Right atrium auricular region (tissue), 2 donors: ENCODE data around the gene TEKT1. TPM values are rescaled to one million over a fixed set of nuclear protein-coding genes. Genes with fewer than 3 reads are reported as not detected.

Experiments used
- DNase-seq: peaks from one replicate; pipeline ENCODE4 v3.0.0-alpha.2; 2019; ENCODE audit warnings: low spot score
- H3K27ac ChIP-seq, 2 donors: fragments of 200-600 bp; sonication (generic); 1 replicate in 1 of 2; 2 replicates in 1 of 2; pipeline ENCODE4 v1.5.1; 2016 to 2019
- H3K27me3 ChIP-seq, 2 donors: fragments of 200-600 bp; sonication (generic); one replicate each; pipeline versions ENCODE4 v1.5.1 to v1.6.0; 2017 to 2019
- H3K36me3 ChIP-seq: fragments of 200-600 bp; sonication (generic); one replicate; pipeline ENCODE4 v1.5.1; 2016
- H3K4me1 ChIP-seq, 2 donors: fragments of 200-600 bp; sonication (generic); one replicate each; pipeline versions ENCODE4 v1.5.1 to v1.6.0; 2017 to 2019
- H3K4me3 ChIP-seq, 2 donors: fragments of 200-600 bp; sonication (generic); 1 replicate in 1 of 2; 2 replicates in 1 of 2; pipeline ENCODE4 v1.5.1; 2017 to 2019; ENCODE audit warnings: mild to moderate bottlenecking in 1 of 2, moderate library complexity in 1 of 2
- H3K9me3 ChIP-seq, 2 donors: fragments of 200-600 bp; sonication (generic); one replicate each; pipeline ENCODE4 v1.5.1; 2019
- CTCF ChIP-seq, 2 donors: fragments of 200-600 bp; sonication (generic); IDR thresholded peaks; one replicate each; pipeline ENCODE4 v1.5.1; 2019; ENCODE audit warnings: antibody characterized with exemption in 2 of 2
- total RNA-seq, 2 donors: library from RNA; depleted of rRNA; stranded (reverse); fragments of >200 nt; gene quantifications; one replicate each; pipeline ENCODE4 v1.1.0, GENCODE V29; 2016

Gene TEKT1
- total RNA-seq, 2 donors from 2014 or later, result not detected

- no peak overlapping the region for H3K27ac ChIP-seq
- no peaks in the 10 kb centered on the region for H3K4me1 ChIP-seq
- no peaks in the 10 kb centered on the region for H3K9me3 ChIP-seq
- no peaks in the 10 kb centered on the region for H3K36me3 ChIP-seq
- no peak for DNase-seq
- H3K4me3 ChIP-seq, result no peak overlapping the region
- no peaks in the 10 kb centered on the region for H3K27me3 ChIP-seq
- no peak for TF ChIP-seq CTCF (IDR thresholded peaks at IDR 0.05)
Observed at GRCh38 chr17:6793748-6794493, 37.6 kb downstream of the TEKT1 start.

- Histone ChIP-seq H3K36me3 (no peaks in the 10 kb centered on the region), H3K27me3 (no peaks in the 10 kb centered on the region), H3K4me1 (no peaks in the 10 kb centered on the region), H3K27ac (no peak overlapping the region), H3K4me3 (no peak overlapping the region), H3K9me3 (peaks cover 0 to 15% of the 10 kb centered on the region in 2 donors)
- no peak for DNase-seq
- no peak for TF ChIP-seq CTCF (IDR thresholded peaks at IDR 0.05)
Observed at GRCh38 chr17:6789146-6789545, 42.4 kb downstream of the TEKT1 start.

GRCh38 chr17:6787081-6787693 is 44.3 kb downstream of the TEKT1 start:
- H3K4me3 ChIP-seq, result no peak overlapping the region
- H3K27ac ChIP-seq, result no peak overlapping the region
- TF ChIP-seq CTCF (IDR thresholded peaks at IDR 0.05), result no peak
- DNase-seq, result no peak
- H3K27me3 ChIP-seq, result no peaks in the 10 kb centered on the region
- H3K36me3 ChIP-seq, result no peaks in the 10 kb centered on the region
- H3K9me3 ChIP-seq, result peaks cover 0 to 15% of the 10 kb centered on the region in 2 donors
- H3K4me1 ChIP-seq, result no peaks in the 10 kb centered on the region

DNA sequence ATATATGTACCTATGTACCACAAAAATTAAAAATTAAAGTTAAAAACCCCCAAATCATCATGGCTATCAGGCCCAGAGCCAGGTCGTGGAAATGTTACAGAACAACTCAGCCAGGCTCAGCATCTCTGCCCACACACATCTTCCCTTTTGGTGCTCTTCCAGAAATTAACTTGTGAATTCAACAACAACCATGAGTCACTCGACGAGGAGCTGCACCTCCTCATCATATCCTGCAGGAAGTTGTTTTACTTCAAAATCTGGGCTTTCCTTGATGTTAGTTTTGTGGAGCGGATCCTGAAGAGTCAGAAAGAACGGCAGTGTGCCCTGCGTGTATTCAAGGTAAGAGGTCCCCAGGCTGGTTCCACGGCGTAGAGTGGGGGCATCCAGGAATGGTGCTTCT is 44.9 kb downstream of the TEKT1 start:
- TF ChIP-seq CTCF (IDR thresholded peaks at IDR 0.05), result no peak
- H3K27me3 ChIP-seq, result no peaks in the 10 kb centered on the region

DNA sequence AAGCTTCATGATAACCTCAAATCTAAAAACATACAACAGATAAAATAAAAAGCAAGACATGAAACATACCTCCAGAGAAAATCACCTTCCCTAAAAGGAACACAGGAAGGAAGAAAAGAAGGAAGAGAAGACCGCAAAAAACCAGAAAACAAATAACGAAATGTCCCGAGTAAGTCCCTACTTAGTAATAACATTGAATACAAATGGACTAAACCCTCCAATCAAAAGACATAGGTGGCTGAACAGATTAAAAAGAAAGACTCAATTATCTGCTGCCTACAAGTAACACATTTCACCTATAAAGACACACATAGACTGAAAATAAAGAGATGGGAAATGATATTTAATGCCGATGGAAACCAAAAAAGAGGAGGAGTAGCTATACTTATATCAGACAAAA is 49.3 kb downstream of the TEKT1 start:
- no peaks in the 10 kb centered on the region for H3K36me3 ChIP-seq
- no peak for DNase-seq
- H3K27ac ChIP-seq, result no peak overlapping the region
- no peaks in the 10 kb centered on the region for H3K27me3 ChIP-seq
- peaks cover 0 to 15% of the 10 kb centered on the region in 2 donors for H3K9me3 ChIP-seq
- no peak for TF ChIP-seq CTCF (IDR thresholded peaks at IDR 0.05)
- no peaks in the 10 kb centered on the region for H3K4me1 ChIP-seq
- no peak overlapping the region for H3K4me3 ChIP-seq

More for the DNA sequence above, 44.9 kb downstream of the TEKT1 start:
- no peaks in the 10 kb centered on the region for H3K4me1 ChIP-seq
- no peak overlapping the region for H3K4me3 ChIP-seq
- no peaks in the 10 kb centered on the region for H3K36me3 ChIP-seq
- peaks cover 0 to 15% of the 10 kb centered on the region in 2 donors for H3K9me3 ChIP-seq
- H3K27ac ChIP-seq, result no peak overlapping the region
- no peak for DNase-seq
